Amniotic stem cell (primary cell): ENCODE measurements around the gene COPS6.
"Not testable (repeated sequence)": the region's sequence is repeated elsewhere in the genome, so short reads cannot be mapped to it uniquely, and the experiment has no call there.

Source experiments
- DNase-seq: peaks from one replicate; lab custom pipeline; 2025; lab: John Stamatoyannopoulos, UW

The COPS6 gene

GRCh38 chr7:100127866-100128636 is 39.3 kb downstream of the COPS6 start:
- DNase-seq: no peak

GRCh38 chr7:100128637-100128963 is 39.8 kb downstream of the COPS6 start:
- DNase-seq: no peak

GRCh38 chr7:100130220-100130607 is 41.4 kb downstream of the COPS6 start:
- DNase-seq: not testable (repeated sequence)

GRCh38 chr7:100130608-100131453 is 42.1 kb downstream of the COPS6 start:
- DNase-seq: peak; percentile 9

- no peak for DNase-seq
Observed at GRCh38 chr7:100132126-100132525, 43.4 kb downstream of the COPS6 start.

GRCh38 chr7:100132697-100133151 is 44.0 kb downstream of the COPS6 start:
- peak; percentile 39 for DNase-seq

- no peak for DNase-seq
Observed at GRCh38 chr7:100137851-100138760, 49.3 kb downstream of the COPS6 start.

- DNase-seq: no peak
Observed at GRCh38 chr7:100141555-100141949, 52.8 kb downstream of the COPS6 start.
